Keratinocyte (primary cell): ENCODE results near the gene CCSAP. TPM values are rescaled to one million over a fixed set of nuclear protein-coding genes. Genes with fewer than 3 reads are reported as not detected.

Experiments used
- DNase-seq: peaks from one replicate; pipeline ENCODE4 v3.0.0-alpha.2; 2011; ENCODE audit warnings: low read depth, missing footprints, low spot score
- FAIRE-seq: peaks from 2 replicates; lab custom pipeline; 2011; peaks lifted over from hg19 to GRCh38; lab: Jason Lieb, UNC
- H2AFZ ChIP-seq: 2 replicates; pipeline ENCODE4 v1.6.0; 2012; ENCODE audit warnings: low read length, control low read depth, inconsistent platforms; ENCODE audit not compliant: control insufficient read depth
- H3K27ac ChIP-seq: 2 replicates; pipeline ENCODE4 v1.5.1; 2011; ENCODE audit warnings: low read length; ENCODE audit not compliant: control insufficient read depth, insufficient read depth
- H3K27me3 ChIP-seq: 3 replicates; pipeline ENCODE4 v1.6.0; 2011; ENCODE audit warnings: low read length; ENCODE audit not compliant: control insufficient read depth, insufficient read depth; ENCODE audit errors: extremely low read depth
- H3K36me3 ChIP-seq, 2 experiments: 2 replicates in 1 of 2; 3 replicates in 1 of 2; pipeline ENCODE4 v1.5.1; 2011; ENCODE audit warnings: low read length in 2 of 2, mild to moderate bottlenecking in 1 of 2; ENCODE audit not compliant: control insufficient read depth in 2 of 2, insufficient read depth in 2 of 2; ENCODE audit errors: extremely low read depth in 1 of 2
- H3K4me1 ChIP-seq: 3 replicates; pipeline ENCODE4 v1.5.1; 2011; ENCODE audit warnings: low read length; ENCODE audit not compliant: control insufficient read depth, insufficient read depth; ENCODE audit errors: extremely low read depth
- H3K4me2 ChIP-seq: 3 replicates; pipeline ENCODE4 v1.6.0; 2011; ENCODE audit warnings: low read depth, low read length; ENCODE audit not compliant: control insufficient read depth, insufficient read depth; ENCODE audit errors: extremely low read depth
- H3K4me3 ChIP-seq, 3 experiments: fragments of 200-600 bp in 1 of 3; sonication (generic) in 1 of 3; 2 replicates in 2 of 3; 3 replicates in 1 of 3; pipeline ENCODE4 v1.5.1; 2011 to 2016; ENCODE audit warnings: low read length in 3 of 3, mild to moderate bottlenecking in 3 of 3, control low read depth in 2 of 3, inconsistent platforms in 1 of 3, low read depth in 1 of 3, mixed read lengths in 1 of 3, mixed run types in 1 of 3, moderate library complexity in 1 of 3; ENCODE audit not compliant: control insufficient read depth in 2 of 3, insufficient read depth in 2 of 3; ENCODE audit errors: extremely low read depth in 1 of 3
- H3K79me2 ChIP-seq: 2 replicates; pipeline ENCODE4 v1.6.0; 2012; ENCODE audit warnings: low read length; ENCODE audit not compliant: control insufficient read depth, insufficient read depth
- H3K9ac ChIP-seq: 3 replicates; pipeline ENCODE4 v1.6.0; 2011; ENCODE audit warnings: low read length; ENCODE audit not compliant: control insufficient read depth, insufficient read depth; ENCODE audit errors: extremely low read depth
- H3K9me1 ChIP-seq: 3 replicates; pipeline ENCODE4 v1.6.0; 2011; ENCODE audit warnings: low read length; ENCODE audit not compliant: control insufficient read depth, insufficient read depth; ENCODE audit errors: extremely low read depth
- H3K9me3 ChIP-seq: 2 replicates; pipeline ENCODE4 v1.5.1; 2012; ENCODE audit warnings: low read depth, low read length; ENCODE audit not compliant: control insufficient read depth
- H4K20me1 ChIP-seq: 3 replicates; pipeline ENCODE4 v1.6.0; 2011; ENCODE audit warnings: low read length; ENCODE audit not compliant: control insufficient read depth, insufficient read depth; ENCODE audit errors: extremely low read depth
- CTCF ChIP-seq, 3 experiments: IDR thresholded peaks in 1 of 3; conservative IDR thresholded peaks in 1 of 3; optimal IDR thresholded peaks in 1 of 3; 2 replicates in 2 of 3; 3 replicates in 1 of 3; pipeline versions ENCODE3 to v1.5.1; 2011; ENCODE audit warnings: low read length in 3 of 3, mild to moderate bottlenecking in 3 of 3, moderate library complexity in 2 of 3, control low read depth in 1 of 3, inconsistent platforms in 1 of 3; ENCODE audit not compliant: insufficient read depth in 2 of 3; ENCODE audit errors: extremely low read depth in 1 of 3
- EZH2 ChIP-seq: IDR thresholded peaks from one replicate; pipeline ENCODE4 v1.6.1; 2012; ENCODE audit warnings: inconsistent platforms, mild to moderate bottlenecking, low read length, moderate library complexity
- dilution Hi-C: fragments of 300-500 bp; cut with MboI; formaldehyde crosslinking; loops from one replicate; pipeline ENCODE4 v1.7.0; 2020; ENCODE audit warnings: low sequenced_read_pairs; ENCODE audit not compliant: extremely low pct_ligation_motif_present
- polyA plus RNA-seq, 5 experiments: library from polyadenylated mRNA; depleted of rRNA in 3 of 5; stranded (reverse) in 3 of 5; stranded (forward) in 1 of 5; unstranded in 1 of 5; fragments of >200 nt; gene quantifications; 1 replicate in 1 of 5; 2 replicates in 3 of 5; 3 replicates in 1 of 5; pipeline versions ENCODE4 v1.2.1 to v1.2.3, GENCODE V29; 2011 to 2012; ENCODE audit warnings: missing spikeins in 2 of 5, low read depth in 1 of 5, low replicate concordance in 1 of 5

Gene CCSAP
- polyA plus RNA-seq, 1 donor (not counting 4 experiments of a cell fraction or from before 2014, with no cell fraction given): 6.5 TPM

- Histone ChIP-seq H3K9ac (no peak overlapping the region), H4K20me1 (no peaks in the 10 kb centered on the region), H3K4me2 (no peak overlapping the region), H2AFZ (no peak overlapping the region), H3K27me3 (no peaks in the 10 kb centered on the region), H3K9me3 (no peaks in the 10 kb centered on the region), H3K4me3 (no peak overlapping the region), H3K27ac (no peak overlapping the region), H3K79me2 (no peaks in the 10 kb centered on the region), H3K4me1 (no peaks in the 10 kb centered on the region), H3K9me1 (no peaks in the 10 kb centered on the region), H3K36me3 (peaks cover 20 to 32% of the 10 kb centered on the region in 2 experiments)
- TF ChIP-seq CTCF (optimal IDR thresholded peaks at IDR 0.05 in 1 of 3, IDR thresholded peaks at IDR 0.05 in 1 of 3, conservative IDR thresholded peaks at IDR 0.05 in 1 of 3; ENCODE audit: extremely low read depth in 1 of 3, insufficient read depth in 2 of 3, low read length in 3 of 3) (no peak), EZH2 (no peak)
- no peak for DNase-seq
- FAIRE-seq: no peak
- dilution Hi-C loops: no loop called here
These were observed 39.0 kb downstream of the CCSAP start for GRCh38 chr1:229303855-229304254.

- Histone ChIP-seq H3K4me2 (no peak overlapping the region), H3K9me3 (no peaks in the 10 kb centered on the region), H3K9me1 (no peaks in the 10 kb centered on the region), H3K9ac (no peak overlapping the region), H2AFZ (no peak overlapping the region), H3K4me1 (no peaks in the 10 kb centered on the region), H3K79me2 (no peaks in the 10 kb centered on the region), H3K36me3 (peaks cover 23 to 30% of the 10 kb centered on the region in 2 experiments), H4K20me1 (no peaks in the 10 kb centered on the region), H3K4me3 (no peak overlapping the region), H3K27ac (no peak overlapping the region), H3K27me3 (no peaks in the 10 kb centered on the region)
- FAIRE-seq (no peak), DNase-seq (no peak)
- no peak for TF ChIP-seq CTCF (optimal IDR thresholded peaks at IDR 0.05 in 1 of 3, IDR thresholded peaks at IDR 0.05 in 1 of 3, conservative IDR thresholded peaks at IDR 0.05 in 1 of 3; ENCODE audit: extremely low read depth in 1 of 3, insufficient read depth in 2 of 3, low read length in 3 of 3)
- TF ChIP-seq EZH2: no peak
- dilution Hi-C loops: no loop called here
These were observed 40.1 kb downstream of the CCSAP start for GRCh38 chr1:229302740-229303139.
